ENCODE measurements around the gene TPSAB1. TPM values are rescaled to one million over a fixed set of nuclear protein-coding genes. Genes with fewer than 3 reads are reported as not detected.
"Not testable (repeated sequence)": the region's sequence is repeated elsewhere in the genome, so short reads cannot be mapped to it uniquely, and the experiment has no call there.

Gene TPSAB1
- total RNA-seq, 1 experiment from 2014 or later, result not detected

- in situ Hi-C loops (cut with HindIII; ENCODE audit: low pct_unique_long_range_greater_than_20kb, low sequenced_read_pairs) (no loop called here), intact Hi-C loops (cut with micrococcal nuclease; ENCODE audit: unreplicated experiment) (no loop called here)
- DNase-seq (ENCODE audit: low read depth, low spot score), result no peak
- H3K4me3 ChIP-seq (ENCODE audit: low read depth in 2 of 2, low read length in 2 of 2), result no peak overlapping the region
- CTCF ChIA-PET, result interaction anchor here (0.7 kb wide), 1 partner anchor 21 kb away, joined by 4 read pairs; no protein-coding TSS in a partner anchor
- no peaks in the 10 kb centered on the region for H3K9me3 ChIP-seq (ENCODE audit: control insufficient read depth, insufficient read depth, low read depth, low read length)
- no TSS peak for BruUV-seq (replicated peaks)
- H3K27me3 ChIP-seq (ENCODE audit: control insufficient read depth, insufficient read depth, low read length), result no peaks in the 10 kb centered on the region
- H3K4me1 ChIP-seq (ENCODE audit: control insufficient read depth, insufficient read depth, low read length), result no peaks in the 10 kb centered on the region
- no peak overlapping the region for H3K27ac ChIP-seq (ENCODE audit: low read length)
- ATAC-seq, result no peak
- no peaks in the 10 kb centered on the region for H3K36me3 ChIP-seq (ENCODE audit: control insufficient read depth, insufficient read depth, low read length)
- POLR2A ChIA-PET, result no interaction called here
- TF ChIP-seq POLR2AphosphoS5 (IDR thresholded peaks at IDR 0.05; ENCODE audit: low read depth, low read length) (no peak), TCF7L2 (IDR thresholded peaks at IDR 0.05; ENCODE audit: low read depth, low read length) (no peak), REST (IDR thresholded peaks at IDR 0.05; ENCODE audit: insufficient read depth in 1 of 2, low read depth in 2 of 2, low read length in 1 of 2) (no peak), CTCF (IDR thresholded peaks at IDR 0.05) (no peak), SIN3A (IDR thresholded peaks at IDR 0.05; ENCODE audit: borderline replicate concordance, insufficient read depth, low read depth, low read length) (no peak)
Measured at GRCh38 chr16:1265090-1265630, 24.7 kb downstream of the TPSAB1 start.

- POLR2A ChIA-PET, result no interaction called here
- in situ Hi-C loops (cut with HindIII; ENCODE audit: low pct_unique_long_range_greater_than_20kb, low sequenced_read_pairs), result no loop called here
- CTCF ChIA-PET, result no interaction called here
- BruUV-seq (replicated peaks), result no TSS peak
- Histone ChIP-seq H3K36me3 (ENCODE audit: control insufficient read depth, insufficient read depth, low read length) (no peaks in the 10 kb centered on the region), H3K27me3 (ENCODE audit: control insufficient read depth, insufficient read depth, low read length) (no peaks in the 10 kb centered on the region), H3K27ac (ENCODE audit: low read length) (no peak overlapping the region), H3K4me3 (ENCODE audit: low read depth in 2 of 2, low read length in 2 of 2) (no peak overlapping the region), H3K9me3 (ENCODE audit: control insufficient read depth, insufficient read depth, low read depth, low read length) (no peaks in the 10 kb centered on the region), H3K4me1 (ENCODE audit: control insufficient read depth, insufficient read depth, low read length) (no peaks in the 10 kb centered on the region)
- ATAC-seq (no peak), DNase-seq (ENCODE audit: low read depth, low spot score) (no peak)
- TF ChIP-seq REST (IDR thresholded peaks at IDR 0.05; ENCODE audit: insufficient read depth in 1 of 2, low read depth in 2 of 2, low read length in 1 of 2) (no peak), SIN3A (IDR thresholded peaks at IDR 0.05; ENCODE audit: borderline replicate concordance, insufficient read depth, low read depth, low read length) (no peak), POLR2AphosphoS5 (IDR thresholded peaks at IDR 0.05; ENCODE audit: low read depth, low read length) (no peak), CTCF (IDR thresholded peaks at IDR 0.05) (no peak)
- intact Hi-C loops (cut with micrococcal nuclease; ENCODE audit: unreplicated experiment), result no loop called here
Measured at GRCh38 chr16:1265826-1266225, 25.3 kb downstream of the TPSAB1 start.

GRCh38 chr16:1269418-1269817 is 28.9 kb downstream of the TPSAB1 start:
- POLR2A ChIA-PET, result interaction anchor here (0.6 kb wide), 1 partner anchor 62 kb away, joined by 6 read pairs; no protein-coding TSS in a partner anchor
- CTCF ChIA-PET; H3K9me3 ChIP-seq (ENCODE audit: control insufficient read depth, insufficient read depth, low read depth, low read length); intact Hi-C loops (cut with micrococcal nuclease; ENCODE audit: unreplicated experiment); DNase-seq (ENCODE audit: low read depth, low spot score); H3K4me1 ChIP-seq (ENCODE audit: control insufficient read depth, insufficient read depth, low read length); in situ Hi-C loops (cut with HindIII; ENCODE audit: low pct_unique_long_range_greater_than_20kb, low sequenced_read_pairs); H3K36me3 ChIP-seq (ENCODE audit: control insufficient read depth, insufficient read depth, low read length); BruUV-seq (replicated peaks); H3K27me3 ChIP-seq (ENCODE audit: control insufficient read depth, insufficient read depth, low read length); H3K27ac ChIP-seq (ENCODE audit: low read length); ATAC-seq; H3K4me3 ChIP-seq (ENCODE audit: low read depth in 2 of 2, low read length in 2 of 2): not testable (repeated sequence)
